Measurements from ENCODE around the gene CBX7.

GRCh38 chr22:39088685-39089032 is 63.8 kb downstream of the CBX7 start:
- TF ChIP-seq CTCF (conservative IDR thresholded peaks at IDR 0.05; ENCODE audit: low read depth, low read length) (no peak), POLR2A (IDR thresholded peaks at IDR 0.05; ENCODE audit: low read depth, low read length) (no peak), NFE2L2 (IDR thresholded peaks at IDR 0.05; ENCODE audit: low read depth, low read length) (no peak), BHLHE40 (IDR thresholded peaks at IDR 0.05; ENCODE audit: low read depth, low read length) (no peak), MXI1 (IDR thresholded peaks at IDR 0.05; ENCODE audit: borderline replicate concordance, low read depth, low read length) (no peak), USF2 (IDR thresholded peaks at IDR 0.05; ENCODE audit: low read depth, low read length) (no peak), RAD21 (IDR thresholded peaks at IDR 0.05; ENCODE audit: low read length) (no peak), MAFK (IDR thresholded peaks at IDR 0.05; ENCODE audit: low read depth, low read length) (no peak)

All from IMR-90 (cell line).